ENCODE data around the gene DNAJB8. TPM values are rescaled to one million over a fixed set of nuclear protein-coding genes. Genes with fewer than 3 reads are reported as not detected.

The DNAJB8 gene
- total RNA-seq, 2 donors from 2014 or later, result not detected

- no peaks in the 10 kb centered on the region for H3K9me3 ChIP-seq (ENCODE audit: control insufficient read depth, low read length)
- H3K4me1 ChIP-seq (ENCODE audit: control insufficient read depth, insufficient read depth, low read length), result no peaks in the 10 kb centered on the region
- H3K4me1 Mint-ChIP-seq, result peaks cover 9% of the 10 kb centered on the region
- H3K9ac ChIP-seq (ENCODE audit: extremely low read depth, low read length, poor library complexity, severe bottlenecking), result no peak overlapping the region
- peaks cover 97% of the 10 kb centered on the region for H3K27me3 ChIP-seq (ENCODE audit: control insufficient read depth, insufficient read depth, low read length, poor library complexity, severe bottlenecking)
- WGBS, 2 experiments (ENCODE audit: insufficient coverage in 1 of 2, insufficient read length in 1 of 2), result 90% methylated on average over 7 to 15 of the region's 15 CpGs
- H3K9me3 Mint-ChIP-seq, result no peaks in the 10 kb centered on the region
- H3K36me3 Mint-ChIP-seq (ENCODE audit: low read depth), result no peaks in the 10 kb centered on the region
- peaks cover 89% of the 10 kb centered on the region for H3K27me3 Mint-ChIP-seq (ENCODE audit: insufficient read depth)
- no peak overlapping the region for H3K27ac Mint-ChIP-seq
- H3K4me3 ChIP-seq (ENCODE audit: low read length), result no peak overlapping the region
- no peak for DNase-seq
- no peak overlapping the region for H3K4me3 Mint-ChIP-seq
- H3K27ac ChIP-seq (ENCODE audit: low read depth, low read length), result no peak overlapping the region
- no peak for TF ChIP-seq CTCF (conservative IDR thresholded peaks at IDR 0.05)
- H3K36me3 ChIP-seq (ENCODE audit: control insufficient read depth, insufficient read depth, low read length), result no peaks in the 10 kb centered on the region
These were observed 37.4 kb downstream of the DNAJB8 start for GRCh38 chr3:128429275-128429674.

- Histone ChIP-seq H3K27me3 (ENCODE audit: control insufficient read depth, insufficient read depth, low read length, poor library complexity, severe bottlenecking) (peaks cover 86% of the 10 kb centered on the region), H3K9ac (ENCODE audit: extremely low read depth, low read length, poor library complexity, severe bottlenecking) (no peak overlapping the region)
- peak; percentile 44 for DNase-seq
These were observed 38.5 kb downstream of the DNAJB8 start for GRCh38 chr3:128427872-128428822.

More at GRCh38 chr3:128427872-128428822, 38.5 kb downstream of the DNAJB8 start:
- TF ChIP-seq CTCF (conservative IDR thresholded peaks at IDR 0.05), result no peak
- H3K9me3 Mint-ChIP-seq, result no peaks in the 10 kb centered on the region
- H3K36me3 Mint-ChIP-seq (ENCODE audit: low read depth), result no peaks in the 10 kb centered on the region
- no peaks in the 10 kb centered on the region for H3K36me3 ChIP-seq (ENCODE audit: control insufficient read depth, insufficient read depth, low read length)
- H3K27me3 Mint-ChIP-seq (ENCODE audit: insufficient read depth), result peaks cover 84% of the 10 kb centered on the region
- 73 to 83% methylated on average over 12 to 19 of the region's 19 CpGs for WGBS, 2 experiments (ENCODE audit: insufficient coverage in 1 of 2, insufficient read length in 1 of 2)
- peaks cover 9% of the 10 kb centered on the region for H3K4me1 Mint-ChIP-seq
- H3K4me3 Mint-ChIP-seq, result no peak overlapping the region
- no peak overlapping the region for H3K27ac ChIP-seq (ENCODE audit: low read depth, low read length)
- no peak overlapping the region for H3K4me3 ChIP-seq (ENCODE audit: low read length)
- no peaks in the 10 kb centered on the region for H3K9me3 ChIP-seq (ENCODE audit: control insufficient read depth, low read length)
- no peak overlapping the region for H3K27ac Mint-ChIP-seq
- no peaks in the 10 kb centered on the region for H3K4me1 ChIP-seq (ENCODE audit: control insufficient read depth, insufficient read depth, low read length)
